HG02981 (cell line): ENCODE measurements around the gene FAM20C.
"Not testable (repeated sequence)": the region's sequence is repeated elsewhere in the genome, so short reads cannot be mapped to it uniquely, and the experiment has no call there.

ENCODE experiments used
- ATAC-seq: cut with Tn5 transposase; IDR thresholded peaks from one replicate; pipeline ENCODE4 v1.9.1; 2021; ENCODE audit warnings: mild to moderate bottlenecking, moderate library complexity; ENCODE audit not compliant: unreplicated experiment

FAM20C gene

GRCh38 chr7:254337-255037 lies 62.1 kb downstream of the FAM20C start:
- ATAC-seq: no peak

- no peak for ATAC-seq
These were observed 62.7 kb downstream of the FAM20C start for GRCh38 chr7:255038-255435.

DNA sequence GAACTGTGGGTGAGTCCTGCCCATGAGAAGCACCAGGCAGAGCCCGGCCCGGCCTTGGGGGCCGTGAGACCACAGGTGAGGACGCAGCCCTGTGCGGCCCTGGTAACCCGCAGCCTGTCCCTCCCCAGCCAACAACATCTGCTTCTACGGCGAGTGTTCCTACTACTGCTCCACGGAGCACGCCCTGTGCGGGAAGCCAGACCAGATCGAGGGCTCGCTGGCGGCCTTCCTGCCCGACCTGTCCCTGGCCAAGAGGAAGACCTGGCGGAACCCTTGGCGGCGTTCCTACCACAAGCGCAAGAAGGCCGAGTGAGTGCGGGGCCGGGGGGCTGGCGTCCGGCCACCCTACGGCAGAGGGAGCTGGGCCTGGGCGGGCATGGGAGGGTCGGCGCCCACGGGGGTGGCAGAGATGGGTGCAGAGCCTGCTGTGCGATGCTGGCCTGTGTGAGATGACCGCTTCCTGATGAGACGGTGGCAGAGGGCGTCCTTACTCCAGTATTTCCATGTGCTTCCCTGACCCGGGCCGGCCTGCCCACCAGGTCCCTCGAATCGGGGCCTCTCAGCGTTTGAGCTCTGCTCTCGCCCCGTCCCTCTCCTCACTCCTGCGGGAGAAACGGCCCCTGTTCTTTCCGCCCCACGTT lies 63.5 kb downstream of the FAM20C start:
- no peak for ATAC-seq

DNA sequence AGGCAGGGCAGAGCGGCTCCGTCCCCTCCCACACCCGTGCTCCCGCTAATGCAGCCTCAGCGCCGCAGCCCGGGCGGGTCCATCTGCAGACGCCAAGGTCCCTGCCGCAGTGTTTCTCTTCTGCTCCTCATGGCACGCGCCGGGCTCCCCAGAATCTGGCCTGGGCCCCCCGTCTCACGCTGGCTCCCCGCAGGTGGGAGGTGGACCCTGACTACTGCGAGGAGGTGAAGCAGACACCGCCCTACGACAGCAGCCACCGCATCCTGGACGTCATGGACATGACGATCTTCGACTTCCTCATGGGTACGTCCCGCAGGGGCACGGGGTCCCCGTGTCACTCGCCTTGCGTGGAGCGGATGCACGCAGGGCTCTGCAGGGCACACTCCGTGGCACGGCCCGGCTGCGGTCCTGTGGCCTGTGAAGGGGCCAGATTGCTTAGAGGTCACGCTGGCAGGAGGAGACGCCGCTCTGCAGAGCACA lies 64.1 kb downstream of the FAM20C start:
- ATAC-seq: no peak

DNA sequence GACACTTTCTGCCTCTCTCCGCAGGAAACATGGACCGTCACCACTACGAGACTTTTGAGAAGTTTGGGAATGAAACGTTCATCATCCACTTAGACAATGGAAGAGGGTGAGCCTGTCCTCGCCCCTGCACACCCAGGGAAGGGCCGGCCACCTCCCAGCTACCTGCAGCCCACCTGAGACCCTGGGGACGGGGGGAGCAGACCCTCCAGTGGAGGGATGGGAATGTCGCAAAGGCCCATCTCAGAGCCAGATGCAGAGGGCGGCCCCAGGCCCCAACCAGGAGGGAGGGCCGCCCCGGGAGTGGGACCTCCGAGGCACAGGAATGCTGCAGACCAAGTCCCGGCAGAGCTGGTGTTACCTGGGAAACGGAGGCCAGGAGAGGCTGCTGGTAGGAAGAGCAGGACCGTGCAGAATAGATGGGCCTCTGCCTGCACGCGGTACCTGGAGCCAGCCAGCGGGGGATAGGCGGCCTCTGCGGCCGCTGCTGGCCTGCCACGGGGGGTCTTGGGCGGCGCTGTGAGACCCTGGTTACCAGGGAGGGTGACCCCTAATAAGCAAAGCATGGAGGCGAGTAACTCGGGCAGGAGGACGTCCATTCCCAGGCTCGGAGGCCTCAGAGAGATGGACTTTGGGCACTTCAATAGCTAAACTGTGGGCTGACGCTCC lies 64.7 kb downstream of the FAM20C start:
- no peak for ATAC-seq

GRCh38 chr7:257647-257992 lies 65.2 kb downstream of the FAM20C start:
- ATAC-seq: no peak

DNA sequence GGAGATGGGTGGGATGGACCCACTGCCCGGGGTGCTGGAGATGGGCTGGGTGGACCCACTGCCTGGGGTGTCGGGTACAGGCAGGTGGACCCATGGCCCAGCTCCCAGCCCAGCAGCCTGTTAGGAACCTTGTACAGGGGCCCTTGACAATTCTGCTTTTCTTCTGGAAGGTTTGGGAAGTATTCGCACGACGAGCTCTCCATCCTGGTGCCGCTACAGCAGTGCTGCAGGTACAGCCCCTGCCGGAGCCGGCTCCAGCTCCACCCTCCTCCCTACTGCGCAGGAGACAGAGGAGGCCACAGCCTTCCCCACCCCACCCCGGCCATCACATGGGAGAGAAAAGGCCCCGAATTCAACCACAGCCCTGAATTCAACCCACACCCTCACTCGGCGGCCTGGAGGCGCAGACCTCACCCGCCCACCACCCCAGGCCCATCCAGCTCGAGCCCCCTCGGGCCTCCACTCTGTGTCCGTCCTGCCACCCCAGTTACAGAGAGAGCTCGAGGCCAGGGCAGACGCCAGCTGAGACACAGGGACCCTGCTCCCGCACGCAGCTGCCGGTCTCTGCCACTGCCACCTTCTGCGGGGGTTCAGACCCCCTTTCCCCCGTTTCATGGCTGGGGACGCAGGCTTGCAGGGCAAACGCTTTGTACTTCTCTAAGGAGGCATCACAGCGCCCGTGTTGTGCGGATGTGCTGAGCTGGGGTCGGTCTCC lies 66.3 kb downstream of the FAM20C start:
- no peak for ATAC-seq

GRCh38 chr7:259191-259505 lies 66.8 kb downstream of the FAM20C start:
- ATAC-seq: no peak

- no peak for ATAC-seq
These were observed 67.5 kb downstream of the FAM20C start for GRCh38 chr7:259751-260405.

DNA sequence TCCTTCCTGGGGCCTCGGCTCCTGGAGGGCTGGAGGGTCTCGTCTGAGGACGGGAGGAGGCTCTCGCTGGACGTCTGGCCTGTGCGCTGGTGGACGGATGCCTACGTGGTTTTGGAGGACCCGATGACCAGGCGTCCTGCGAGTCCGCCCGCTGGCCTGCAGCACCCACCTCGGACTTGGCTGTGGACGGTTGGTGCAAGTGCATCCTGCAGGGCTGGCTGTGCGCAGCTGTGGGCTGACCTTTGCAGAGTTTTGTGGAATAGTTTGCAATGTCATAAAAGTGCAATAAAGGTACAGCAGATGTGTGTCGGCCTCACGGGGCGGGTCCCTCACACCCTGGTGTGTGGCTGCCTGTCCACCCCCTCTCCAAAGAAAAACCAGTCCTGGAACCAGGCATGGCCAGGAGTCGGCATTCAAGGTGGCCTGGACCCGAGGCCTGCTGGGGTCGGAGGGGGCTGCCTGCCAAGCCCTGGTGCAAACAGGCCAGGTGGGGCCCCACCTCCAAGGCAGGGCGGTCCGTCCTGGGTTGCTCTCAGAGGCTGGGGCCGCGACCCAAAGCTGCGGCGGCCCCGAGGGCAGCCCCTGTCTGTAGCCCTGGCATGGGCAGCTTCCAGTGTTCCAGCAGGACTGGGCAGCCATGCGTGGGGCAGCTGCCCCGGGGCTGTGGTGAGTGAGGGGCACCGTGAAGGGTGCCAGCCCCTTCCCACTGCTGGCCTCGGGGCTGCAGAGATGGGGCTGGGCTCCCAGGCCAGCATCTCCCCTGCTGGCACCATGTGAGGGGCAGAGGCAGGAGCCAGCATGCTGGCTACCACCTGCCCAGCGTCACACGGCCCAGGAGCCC lies 68.3 kb downstream of the FAM20C start:
- no peak for ATAC-seq

DNA sequence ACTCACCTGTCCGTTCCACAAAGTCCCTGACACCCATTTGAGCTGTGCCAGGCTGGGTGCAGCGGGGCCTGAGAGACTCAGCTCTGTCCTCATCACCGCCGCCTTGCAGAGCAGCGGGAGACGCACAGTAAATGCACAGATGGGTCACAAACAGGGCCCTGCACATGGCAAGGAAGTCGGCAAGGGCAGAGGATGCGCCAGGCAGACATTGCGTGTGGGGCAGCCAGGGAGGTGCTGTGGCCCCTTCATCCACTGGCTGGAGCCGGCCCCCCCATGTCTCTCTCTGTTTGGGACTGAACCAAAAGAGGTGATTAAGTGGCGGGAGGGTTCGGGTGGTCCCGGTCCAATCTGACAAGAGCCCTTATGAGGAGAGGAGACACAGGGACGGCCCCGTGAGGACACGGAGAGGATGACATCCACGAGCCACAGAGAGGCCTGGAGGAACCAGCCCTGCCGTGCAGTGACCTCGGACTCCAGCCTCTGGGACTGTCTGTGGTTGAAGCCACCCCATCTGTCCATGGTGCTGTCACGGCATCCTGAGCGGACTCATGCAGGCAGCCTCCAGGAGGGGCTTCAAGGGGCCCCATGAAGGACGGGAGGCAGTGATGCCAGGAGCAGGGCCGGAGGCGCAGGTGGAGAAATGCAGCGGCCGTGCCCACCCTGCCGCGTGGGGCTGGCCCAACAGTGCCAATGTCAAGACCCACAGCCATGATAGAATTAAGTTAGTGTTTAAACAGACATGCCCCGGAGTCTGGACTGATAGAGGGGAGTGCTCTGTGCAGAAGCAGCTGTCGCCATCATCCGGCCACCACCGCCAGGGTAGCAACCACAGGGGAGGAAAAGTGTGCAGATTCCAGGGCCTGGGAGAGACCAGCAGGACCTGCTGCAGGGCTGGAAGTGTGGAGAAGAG lies 69.2 kb downstream of the FAM20C start:
- no peak for ATAC-seq

DNA sequence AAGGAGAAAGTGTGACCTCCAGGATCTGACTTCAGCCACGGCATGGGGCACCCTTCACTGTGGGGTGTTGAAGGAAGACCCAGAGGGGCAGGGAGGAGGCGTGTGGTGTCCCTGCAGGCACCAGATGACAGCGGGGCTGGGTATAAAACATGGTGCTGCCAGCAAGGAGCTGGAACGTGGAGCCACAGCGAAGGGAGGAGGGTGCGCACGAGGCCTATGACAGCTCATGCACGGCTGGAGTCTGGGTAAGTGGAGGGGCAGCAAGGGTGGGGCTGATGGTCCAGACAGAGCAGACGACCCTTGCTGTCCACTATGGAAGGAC lies 69.8 kb downstream of the FAM20C start:
- ATAC-seq: no peak

- ATAC-seq: not testable (repeated sequence)
These were observed 70.4 kb downstream of the FAM20C start for GRCh38 chr7:262631-263311.

GRCh38 chr7:263483-264351 lies 71.3 kb downstream of the FAM20C start:
- not testable (repeated sequence) for ATAC-seq

GRCh38 chr7:264541-265191 lies 72.3 kb downstream of the FAM20C start:
- no peak for ATAC-seq

DNA sequence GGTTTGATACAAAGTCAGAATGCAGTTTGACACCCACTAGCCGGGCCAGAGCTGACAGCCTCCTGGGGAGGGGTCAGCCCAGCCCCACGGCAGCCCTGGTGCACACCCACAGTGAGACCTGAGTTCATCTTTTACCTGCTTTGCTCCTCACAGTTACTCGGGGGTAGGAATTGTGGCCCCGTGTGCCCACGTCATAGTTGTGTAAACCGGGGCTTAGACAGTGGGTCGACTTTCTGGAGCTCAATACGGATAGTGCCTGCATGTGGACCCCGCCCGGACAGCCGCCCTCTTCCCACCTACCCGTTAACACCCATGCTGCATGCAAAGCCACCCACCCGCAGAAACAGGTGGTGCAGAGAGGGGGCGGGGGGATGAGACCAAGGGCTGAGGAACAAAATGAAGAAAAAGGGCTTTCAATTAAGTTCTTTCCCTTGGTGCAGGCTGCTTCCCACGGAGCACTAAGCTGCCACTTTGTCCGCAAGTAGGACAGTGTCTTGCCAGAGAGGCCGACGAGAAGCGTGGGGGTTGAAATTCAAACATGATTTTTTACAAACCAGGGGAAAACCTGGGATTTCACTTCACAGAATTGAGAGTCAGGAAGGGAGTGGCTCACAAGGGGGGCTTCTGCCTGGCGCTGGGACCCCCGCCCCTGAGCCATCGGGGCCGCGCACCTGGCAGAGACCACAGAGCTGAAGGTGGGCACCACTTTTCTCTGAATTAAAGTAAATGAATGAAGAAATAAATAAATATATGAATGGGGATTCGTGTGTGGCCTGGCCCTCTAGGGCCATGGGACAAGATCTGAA lies 73.0 kb downstream of the FAM20C start:
- ATAC-seq: no peak
